OCI-LY1 (cell line): ENCODE results near the gene P4HTM.

Experiments used
- EZH2 ChIP-seq: fragments of 200-600 bp; sonication (generic), shearing (Covaris generic); IDR thresholded peaks from 2 replicates; pipeline ENCODE4 v1.8.0; 2017; ENCODE audit warnings: borderline replicate concordance, mixed run types, mild to moderate bottlenecking, antibody characterized with exemption, low read length, moderate library complexity, mixed read lengths
- TF ChIP-seq, protein P1 (sequence below): fragments of 200-600 bp; sonication (generic), shearing (Covaris generic); IDR thresholded peaks from 2 replicates; pipeline ENCODE4 v1.5.1; 2017; ENCODE audit warnings: mild to moderate bottlenecking, antibody characterized with exemption, low read length, moderate library complexity, mixed read lengths

DNA sequence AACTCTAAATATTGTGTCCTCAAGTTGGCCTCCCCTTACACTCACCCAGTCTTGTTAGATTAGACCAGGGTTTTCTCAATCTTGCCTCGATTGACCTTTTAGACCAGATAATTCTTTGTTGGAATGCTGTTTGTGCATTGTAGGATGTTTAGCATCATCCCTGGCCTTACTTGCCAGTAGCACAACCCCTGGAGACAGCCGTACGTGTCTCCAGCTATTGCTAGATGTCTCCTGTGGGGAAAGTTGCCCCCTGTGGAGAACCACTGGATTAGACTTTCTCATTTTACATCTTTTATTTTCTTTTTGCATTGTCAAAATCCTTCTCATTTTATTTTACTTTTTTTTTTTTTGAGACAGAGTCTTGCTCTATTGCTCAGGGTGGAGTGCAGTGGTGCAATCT lies 19.4 kb downstream of the P4HTM start:
- TF ChIP-seq, protein P1, sequence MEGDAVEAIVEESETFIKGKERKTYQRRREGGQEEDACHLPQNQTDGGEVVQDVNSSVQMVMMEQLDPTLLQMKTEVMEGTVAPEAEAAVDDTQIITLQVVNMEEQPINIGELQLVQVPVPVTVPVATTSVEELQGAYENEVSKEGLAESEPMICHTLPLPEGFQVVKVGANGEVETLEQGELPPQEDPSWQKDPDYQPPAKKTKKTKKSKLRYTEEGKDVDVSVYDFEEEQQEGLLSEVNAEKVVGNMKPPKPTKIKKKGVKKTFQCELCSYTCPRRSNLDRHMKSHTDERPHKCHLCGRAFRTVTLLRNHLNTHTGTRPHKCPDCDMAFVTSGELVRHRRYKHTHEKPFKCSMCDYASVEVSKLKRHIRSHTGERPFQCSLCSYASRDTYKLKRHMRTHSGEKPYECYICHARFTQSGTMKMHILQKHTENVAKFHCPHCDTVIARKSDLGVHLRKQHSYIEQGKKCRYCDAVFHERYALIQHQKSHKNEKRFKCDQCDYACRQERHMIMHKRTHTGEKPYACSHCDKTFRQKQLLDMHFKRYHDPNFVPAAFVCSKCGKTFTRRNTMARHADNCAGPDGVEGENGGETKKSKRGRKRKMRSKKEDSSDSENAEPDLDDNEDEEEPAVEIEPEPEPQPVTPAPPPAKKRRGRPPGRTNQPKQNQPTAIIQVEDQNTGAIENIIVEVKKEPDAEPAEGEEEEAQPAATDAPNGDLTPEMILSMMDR, result no peak
- TF ChIP-seq EZH2, result no peak
